ENCODE data around the gene MORN1. TPM values are rescaled to one million over a fixed set of nuclear protein-coding genes. Genes with fewer than 3 reads are reported as not detected.

Gene MORN1
- total RNA-seq, 1 donor = 9.5 TPM

DNA sequence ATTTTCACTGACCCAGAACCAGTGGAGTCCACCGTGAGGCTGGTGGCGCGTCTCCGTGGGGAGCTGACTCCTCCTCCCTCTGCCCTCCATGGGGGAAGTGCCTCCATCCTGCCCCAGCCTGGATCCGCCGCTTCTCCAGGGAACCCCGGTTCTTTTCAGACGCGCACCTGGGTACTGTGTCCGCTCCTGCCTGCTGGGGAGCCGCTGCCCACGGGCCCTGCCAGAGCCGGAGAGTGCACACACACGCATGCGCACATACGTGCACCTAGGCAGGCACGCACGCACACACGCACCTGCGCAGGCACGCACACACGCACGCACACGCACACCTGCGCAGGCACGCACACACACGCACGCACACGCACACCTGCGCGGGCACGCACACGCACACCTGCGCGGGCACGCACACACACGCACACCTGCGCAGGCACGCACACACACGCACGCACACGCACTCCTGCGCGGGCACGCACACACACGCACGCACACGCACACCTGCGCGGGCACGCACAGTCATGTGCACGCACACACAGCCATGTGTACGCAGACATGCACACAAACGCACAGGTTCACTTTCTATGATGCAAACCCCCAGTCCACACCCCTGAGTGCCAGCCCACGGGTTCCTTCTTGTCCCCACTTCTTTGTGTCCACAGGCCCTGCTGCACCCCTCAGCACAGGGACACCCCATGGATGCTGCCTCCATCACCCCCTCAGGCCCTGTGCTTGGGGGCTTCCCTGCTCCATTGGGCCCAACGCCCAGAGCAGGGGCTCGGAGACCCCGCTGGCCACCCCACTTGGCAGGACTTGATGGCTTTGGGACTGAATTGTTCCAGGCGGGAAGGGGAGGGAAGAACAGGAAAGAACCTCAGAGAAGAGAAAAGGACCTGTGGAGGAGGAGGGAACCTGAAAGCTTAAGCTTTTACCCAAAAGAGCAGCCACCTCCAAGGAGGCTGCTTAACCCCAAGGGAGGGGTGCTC is 42.7 kb downstream of the MORN1 start:
- H3K4me3 ChIP-seq (ENCODE audit: low read depth, low read length) = no peak overlapping the region
- TF ChIP-seq, protein P1, sequence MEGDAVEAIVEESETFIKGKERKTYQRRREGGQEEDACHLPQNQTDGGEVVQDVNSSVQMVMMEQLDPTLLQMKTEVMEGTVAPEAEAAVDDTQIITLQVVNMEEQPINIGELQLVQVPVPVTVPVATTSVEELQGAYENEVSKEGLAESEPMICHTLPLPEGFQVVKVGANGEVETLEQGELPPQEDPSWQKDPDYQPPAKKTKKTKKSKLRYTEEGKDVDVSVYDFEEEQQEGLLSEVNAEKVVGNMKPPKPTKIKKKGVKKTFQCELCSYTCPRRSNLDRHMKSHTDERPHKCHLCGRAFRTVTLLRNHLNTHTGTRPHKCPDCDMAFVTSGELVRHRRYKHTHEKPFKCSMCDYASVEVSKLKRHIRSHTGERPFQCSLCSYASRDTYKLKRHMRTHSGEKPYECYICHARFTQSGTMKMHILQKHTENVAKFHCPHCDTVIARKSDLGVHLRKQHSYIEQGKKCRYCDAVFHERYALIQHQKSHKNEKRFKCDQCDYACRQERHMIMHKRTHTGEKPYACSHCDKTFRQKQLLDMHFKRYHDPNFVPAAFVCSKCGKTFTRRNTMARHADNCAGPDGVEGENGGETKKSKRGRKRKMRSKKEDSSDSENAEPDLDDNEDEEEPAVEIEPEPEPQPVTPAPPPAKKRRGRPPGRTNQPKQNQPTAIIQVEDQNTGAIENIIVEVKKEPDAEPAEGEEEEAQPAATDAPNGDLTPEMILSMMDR (IDR thresholded peaks at IDR 0.05; ENCODE audit: insufficient read depth, low read depth, low read length) = no peak
- DNase-seq (ENCODE audit: low read depth) = no peak

DNA sequence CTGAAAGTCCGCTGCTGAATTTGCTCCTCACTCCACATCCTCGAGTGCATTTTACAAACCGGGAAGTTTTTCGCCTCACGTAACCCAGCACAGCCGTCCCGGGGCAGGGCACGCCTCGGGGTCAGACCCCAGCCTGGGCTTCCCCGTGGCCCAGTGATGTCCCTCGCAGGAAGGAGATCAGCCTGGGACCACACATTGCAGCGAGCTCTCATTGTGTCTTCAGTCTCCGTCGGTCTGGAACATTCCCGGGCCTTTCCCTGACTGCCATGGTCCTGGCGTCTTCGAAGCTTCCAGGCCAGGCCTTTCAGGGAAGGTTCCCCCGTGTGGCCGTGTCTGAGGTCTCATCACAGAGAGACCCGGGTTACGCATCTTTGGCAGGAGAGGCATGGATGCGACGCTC is 43.5 kb downstream of the MORN1 start:
- no peak for DNase-seq (ENCODE audit: low read depth)

DNA sequence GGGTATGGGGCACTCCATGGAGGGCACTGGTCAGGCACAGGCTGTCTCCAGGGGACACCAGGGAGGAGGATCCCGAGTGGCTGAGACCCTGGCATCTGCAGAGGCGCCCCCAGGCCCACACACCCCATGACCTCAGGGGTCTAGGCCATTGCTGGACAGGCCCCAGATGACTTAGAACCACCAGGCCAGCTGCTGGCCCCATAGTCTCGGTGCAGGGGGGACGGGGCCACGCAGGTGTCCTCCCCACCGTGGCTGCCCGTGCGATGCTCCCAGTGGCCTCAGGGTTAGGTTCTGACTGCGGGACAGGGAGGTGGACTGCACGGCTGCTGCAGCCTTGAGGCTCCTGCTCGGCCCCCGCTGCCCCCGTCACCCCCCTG is 44.0 kb downstream of the MORN1 start:
- H3K4me3 ChIP-seq (ENCODE audit: low read depth, low read length) = no peak overlapping the region
- TF ChIP-seq, protein P1 (IDR thresholded peaks at IDR 0.05; ENCODE audit: insufficient read depth, low read depth, low read length) = no peak
- DNase-seq (ENCODE audit: low read depth) = no peak

More for the DNA sequence above, 43.5 kb downstream of the MORN1 start:
- no peak overlapping the region for H3K4me3 ChIP-seq (ENCODE audit: low read depth, low read length)
- TF ChIP-seq, protein P1 (IDR thresholded peaks at IDR 0.05; ENCODE audit: insufficient read depth, low read depth, low read length) = no peak

DNA sequence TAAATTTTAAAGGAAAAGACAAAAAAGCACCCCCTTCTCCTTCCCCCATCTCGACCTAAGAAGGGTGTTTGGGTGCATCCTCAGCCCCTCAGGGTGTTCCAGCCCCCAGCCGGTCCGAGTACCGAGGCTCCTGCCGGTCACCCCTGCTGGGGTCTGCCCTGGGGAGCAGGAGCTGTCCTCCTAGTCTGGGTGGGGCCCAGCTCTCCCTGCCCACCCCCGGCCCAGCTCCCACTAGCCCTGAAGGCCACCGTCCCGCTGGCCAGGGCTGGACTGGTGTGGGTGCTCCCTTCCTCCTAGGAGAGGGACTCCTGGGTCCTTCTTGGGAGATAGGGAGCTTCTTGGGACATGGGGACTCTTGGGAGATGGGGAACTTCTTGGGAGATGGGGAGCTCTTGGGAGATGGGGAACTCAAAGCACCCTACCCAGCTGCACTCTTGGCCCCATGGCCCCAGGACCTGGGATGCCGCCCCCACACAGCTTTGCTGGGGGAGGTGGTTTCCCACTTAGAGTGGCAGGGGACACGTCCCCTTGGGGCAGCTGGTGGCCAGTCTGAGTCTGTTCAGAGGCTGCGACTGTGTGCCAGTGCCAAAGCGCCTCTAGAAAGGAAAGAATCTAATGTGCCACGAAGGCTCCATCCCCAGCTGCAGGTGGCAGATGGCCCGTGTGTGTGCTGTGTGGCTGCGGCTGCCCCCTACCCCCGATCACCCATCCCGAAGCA is 44.5 kb downstream of the MORN1 start:
- DNase-seq (ENCODE audit: low read depth) = no peak
- TF ChIP-seq, protein P1 (IDR thresholded peaks at IDR 0.05; ENCODE audit: insufficient read depth, low read depth, low read length) = no peak
- no peak overlapping the region for H3K4me3 ChIP-seq (ENCODE audit: low read depth, low read length)

DNA sequence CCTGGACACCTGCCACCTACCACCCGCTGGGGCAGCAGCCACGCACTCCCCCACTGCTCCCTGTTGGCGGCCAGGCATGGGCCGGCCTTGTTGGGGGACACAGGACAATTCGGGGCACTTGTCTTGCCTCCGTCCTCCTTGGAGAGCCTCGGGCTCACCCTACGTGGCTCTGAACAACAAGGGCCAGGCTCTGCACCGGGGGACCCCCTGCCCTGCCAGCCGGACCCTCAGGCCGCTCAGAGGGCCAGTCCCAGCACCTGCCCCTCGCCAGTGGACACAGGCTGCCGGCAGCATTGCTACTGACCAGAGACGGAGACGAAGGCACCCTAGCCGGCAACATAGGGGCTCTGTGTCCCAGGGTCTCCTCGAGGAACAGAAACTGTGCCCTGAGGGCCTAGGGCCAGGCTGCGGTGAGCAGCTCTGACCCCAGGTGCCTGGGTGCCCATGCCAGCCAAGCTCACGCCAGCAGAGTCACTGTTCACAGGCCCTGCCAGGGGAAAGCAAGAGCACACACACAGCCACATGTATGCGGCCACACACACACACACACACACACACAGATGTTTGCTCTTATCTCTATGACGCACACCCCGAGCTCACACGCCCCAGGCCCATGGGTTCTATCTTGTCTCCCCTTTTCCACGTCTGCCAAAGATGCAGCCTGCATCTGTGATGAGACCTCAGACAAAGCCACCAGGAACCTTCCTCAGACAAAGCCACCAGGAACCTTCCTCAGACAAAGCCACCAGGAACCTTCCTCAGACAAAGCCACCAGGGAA is 45.9 kb downstream of the MORN1 start:
- peak; percentile 21 for DNase-seq (ENCODE audit: low read depth)
- TF ChIP-seq, protein P1 (IDR thresholded peaks at IDR 0.05; ENCODE audit: insufficient read depth, low read depth, low read length) = no peak

DNA sequence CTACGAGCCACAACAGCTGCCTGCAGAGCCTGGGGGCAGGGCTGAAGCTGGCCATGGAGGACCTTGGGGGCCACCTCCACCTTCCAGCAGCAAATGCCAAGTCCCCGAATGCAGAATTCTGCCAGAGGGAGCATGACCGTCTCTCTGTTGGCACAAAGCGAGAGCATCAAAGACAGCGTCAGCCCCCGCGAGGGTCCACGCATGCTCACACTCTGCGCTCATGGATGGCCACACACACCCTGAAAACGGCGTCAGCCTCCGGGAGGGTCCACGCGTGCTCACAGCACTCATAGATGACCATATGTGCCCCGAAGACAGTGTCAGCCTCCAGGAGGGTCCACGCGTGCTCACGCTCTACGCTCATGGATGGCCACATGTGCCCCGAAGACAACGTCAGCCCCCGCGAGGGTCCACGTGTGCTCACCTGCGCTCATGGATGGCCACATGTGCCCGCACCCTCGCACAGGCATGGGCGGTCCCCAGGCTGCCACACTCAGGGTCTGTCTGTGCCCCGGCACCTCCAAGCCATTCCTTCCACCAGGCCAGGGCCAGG is 46.5 kb downstream of the MORN1 start:
- no peak overlapping the region for H3K4me3 ChIP-seq (ENCODE audit: low read depth, low read length)
- TF ChIP-seq, protein P1 (IDR thresholded peaks at IDR 0.05; ENCODE audit: insufficient read depth, low read depth, low read length) = no peak
- no peak for DNase-seq (ENCODE audit: low read depth)

More for the DNA sequence above, 45.9 kb downstream of the MORN1 start:
- no peak overlapping the region for H3K4me3 ChIP-seq (ENCODE audit: low read depth, low read length)
